ENCODE results near the gene GALNT6.

GALNT6 gene

GRCh38 chr12:51364001-51364400 is 27.2 kb downstream of the GALNT6 start:
- CTCF ChIA-PET: no interaction called here

GRCh38 chr12:51362747-51363342 is 28.4 kb downstream of the GALNT6 start:
- no peak for DNase-seq (ENCODE audit: extremely low spot score)
- TF ChIP-seq L3MBTL2 (conservative IDR thresholded peaks at IDR 0.05) (no peak), TARDBP (IDR thresholded peaks at IDR 0.05) (no peak), HDGF (IDR thresholded peaks at IDR 0.05; ENCODE audit: borderline replicate concordance) (no peak), BHLHE40 (IDR thresholded peaks at IDR 0.05; ENCODE audit: borderline replicate concordance) (no peak), FOXM1 (IDR thresholded peaks at IDR 0.05; ENCODE audit: borderline replicate concordance) (no peak), LEF1 (IDR thresholded peaks at IDR 0.05; ENCODE audit: borderline replicate concordance) (no peak), SP1 (IDR thresholded peaks at IDR 0.05) (no peak), SUZ12 (IDR thresholded peaks at IDR 0.05) (no peak), ELF4 (IDR thresholded peaks at IDR 0.05) (no peak), CTBP1 (IDR thresholded peaks at IDR 0.05; ENCODE audit: borderline replicate concordance) (no peak), FOXA1 (IDR thresholded peaks at IDR 0.05) (no peak), NFRKB (IDR thresholded peaks at IDR 0.05) (no peak), FOXK2 (IDR thresholded peaks at IDR 0.05) (no peak), ZNF384 (IDR thresholded peaks at IDR 0.05) (no peak)
- ChIA-PET POLR2A (no interaction called here), CTCF (interaction anchor here (0.6 kb wide), 1 partner anchor 405 kb away, joined by 3 read pairs; no protein-coding TSS in a partner anchor)

More at GRCh38 chr12:51364001-51364400, 27.2 kb downstream of the GALNT6 start:
- POLR2A ChIA-PET: no interaction called here
- DNase-seq (ENCODE audit: extremely low spot score): no peak
- TF ChIP-seq SUZ12 (IDR thresholded peaks at IDR 0.05) (no peak), PKNOX1 (IDR thresholded peaks at IDR 0.05) (no peak), FOXA1 (IDR thresholded peaks at IDR 0.05) (no peak), ARNT (IDR thresholded peaks at IDR 0.05) (no peak)

- CTCF ChIA-PET: no interaction called here
- POLR2A ChIA-PET: no interaction called here
- TF ChIP-seq FOXK2 (IDR thresholded peaks at IDR 0.05): no peak
- TF ChIP-seq SP1 (IDR thresholded peaks at IDR 0.05): no peak
- TF ChIP-seq ZNF384 (IDR thresholded peaks at IDR 0.05): no peak
- TF ChIP-seq FOXA1 (IDR thresholded peaks at IDR 0.05): no peak
- no peak for TF ChIP-seq NFRKB (IDR thresholded peaks at IDR 0.05)
- no peak for TF ChIP-seq TARDBP (IDR thresholded peaks at IDR 0.05)
- no peak for TF ChIP-seq ELF4 (IDR thresholded peaks at IDR 0.05)
- TF ChIP-seq LEF1 (IDR thresholded peaks at IDR 0.05; ENCODE audit: borderline replicate concordance): no peak
- TF ChIP-seq L3MBTL2 (conservative IDR thresholded peaks at IDR 0.05): no peak
- TF ChIP-seq BHLHE40 (IDR thresholded peaks at IDR 0.05; ENCODE audit: borderline replicate concordance): no peak
- TF ChIP-seq SUZ12 (IDR thresholded peaks at IDR 0.05): no peak
- no peak for TF ChIP-seq PKNOX1 (IDR thresholded peaks at IDR 0.05)
- TF ChIP-seq FOXM1 (IDR thresholded peaks at IDR 0.05; ENCODE audit: borderline replicate concordance): no peak
- TF ChIP-seq ARNT (IDR thresholded peaks at IDR 0.05): no peak
- no peak for TF ChIP-seq HDGF (IDR thresholded peaks at IDR 0.05; ENCODE audit: borderline replicate concordance)
- no peak for DNase-seq (ENCODE audit: extremely low spot score)
These were observed 28.9 kb downstream of the GALNT6 start for GRCh38 chr12:51362307-51362706.

- DNase-seq (ENCODE audit: extremely low spot score): no peak
- ChIA-PET POLR2A (interaction anchor here (1.3 kb wide), 1 partner anchor 278 kb away, joined by 4 read pairs; the partner anchor contains the start of gene CSRNP2), CTCF (interaction anchor here (1.2 to 1.3 kb wide), 2 partner anchors 9 to 11 kb away, joined by 3 read pairs; no protein-coding TSS in a partner anchor)
- TF ChIP-seq ARNT (IDR thresholded peaks at IDR 0.05) (no peak), HDGF (IDR thresholded peaks at IDR 0.05; ENCODE audit: borderline replicate concordance) (no peak), SP1 (IDR thresholded peaks at IDR 0.05) (no peak), FOXK2 (IDR thresholded peaks at IDR 0.05) (no peak), SUZ12 (IDR thresholded peaks at IDR 0.05) (no peak), ZNF384 (IDR thresholded peaks at IDR 0.05) (no peak), CTBP1 (IDR thresholded peaks at IDR 0.05; ENCODE audit: borderline replicate concordance) (no peak), LEF1 (IDR thresholded peaks at IDR 0.05; ENCODE audit: borderline replicate concordance) (no peak), L3MBTL2 (conservative IDR thresholded peaks at IDR 0.05) (no peak), BHLHE40 (IDR thresholded peaks at IDR 0.05; ENCODE audit: borderline replicate concordance) (no peak), PKNOX1 (IDR thresholded peaks at IDR 0.05) (no peak), ELF4 (IDR thresholded peaks at IDR 0.05) (no peak), FOXM1 (IDR thresholded peaks at IDR 0.05; ENCODE audit: borderline replicate concordance) (no peak), NFRKB (IDR thresholded peaks at IDR 0.05) (no peak), TARDBP (IDR thresholded peaks at IDR 0.05) (no peak), FOXA1 (IDR thresholded peaks at IDR 0.05) (no peak)
These were observed 29.8 kb downstream of the GALNT6 start for GRCh38 chr12:51361161-51362016.

- ChIA-PET CTCF (interaction anchor here (1.3 kb wide), 1 partner anchor 8 kb away, joined by 3 read pairs; no protein-coding TSS in a partner anchor), POLR2A (interaction anchor here (1.3 kb wide), 1 partner anchor 277 kb away, joined by 4 read pairs; the partner anchor contains the start of gene CSRNP2)
- no peak for DNase-seq (ENCODE audit: extremely low spot score)
- TF ChIP-seq SUZ12 (IDR thresholded peaks at IDR 0.05): no peak
- no peak for TF ChIP-seq SP1 (IDR thresholded peaks at IDR 0.05)
- TF ChIP-seq CTBP1 (IDR thresholded peaks at IDR 0.05; ENCODE audit: borderline replicate concordance): no peak
- no peak for TF ChIP-seq FOXM1 (IDR thresholded peaks at IDR 0.05; ENCODE audit: borderline replicate concordance)
- no peak for TF ChIP-seq BHLHE40 (IDR thresholded peaks at IDR 0.05; ENCODE audit: borderline replicate concordance)
- TF ChIP-seq FOXK2 (IDR thresholded peaks at IDR 0.05): no peak
- TF ChIP-seq L3MBTL2 (conservative IDR thresholded peaks at IDR 0.05): no peak
- no peak for TF ChIP-seq FOXA1 (IDR thresholded peaks at IDR 0.05)
- no peak for TF ChIP-seq PKNOX1 (IDR thresholded peaks at IDR 0.05)
- TF ChIP-seq ARNT (IDR thresholded peaks at IDR 0.05): no peak
- TF ChIP-seq HDGF (IDR thresholded peaks at IDR 0.05; ENCODE audit: borderline replicate concordance): no peak
- TF ChIP-seq TARDBP (IDR thresholded peaks at IDR 0.05): no peak
- no peak for TF ChIP-seq LEF1 (IDR thresholded peaks at IDR 0.05; ENCODE audit: borderline replicate concordance)
- no peak for TF ChIP-seq NFRKB (IDR thresholded peaks at IDR 0.05)
- no peak for TF ChIP-seq ELF4 (IDR thresholded peaks at IDR 0.05)
These were observed 30.9 kb downstream of the GALNT6 start for GRCh38 chr12:51360315-51360714.

All from HEK293T (cell line).